Measurements from ENCODE around the gene CLEC18B.

- TF ChIP-seq, protein P1, sequence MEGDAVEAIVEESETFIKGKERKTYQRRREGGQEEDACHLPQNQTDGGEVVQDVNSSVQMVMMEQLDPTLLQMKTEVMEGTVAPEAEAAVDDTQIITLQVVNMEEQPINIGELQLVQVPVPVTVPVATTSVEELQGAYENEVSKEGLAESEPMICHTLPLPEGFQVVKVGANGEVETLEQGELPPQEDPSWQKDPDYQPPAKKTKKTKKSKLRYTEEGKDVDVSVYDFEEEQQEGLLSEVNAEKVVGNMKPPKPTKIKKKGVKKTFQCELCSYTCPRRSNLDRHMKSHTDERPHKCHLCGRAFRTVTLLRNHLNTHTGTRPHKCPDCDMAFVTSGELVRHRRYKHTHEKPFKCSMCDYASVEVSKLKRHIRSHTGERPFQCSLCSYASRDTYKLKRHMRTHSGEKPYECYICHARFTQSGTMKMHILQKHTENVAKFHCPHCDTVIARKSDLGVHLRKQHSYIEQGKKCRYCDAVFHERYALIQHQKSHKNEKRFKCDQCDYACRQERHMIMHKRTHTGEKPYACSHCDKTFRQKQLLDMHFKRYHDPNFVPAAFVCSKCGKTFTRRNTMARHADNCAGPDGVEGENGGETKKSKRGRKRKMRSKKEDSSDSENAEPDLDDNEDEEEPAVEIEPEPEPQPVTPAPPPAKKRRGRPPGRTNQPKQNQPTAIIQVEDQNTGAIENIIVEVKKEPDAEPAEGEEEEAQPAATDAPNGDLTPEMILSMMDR (IDR thresholded peaks at IDR 0.05; ENCODE audit: insufficient read depth, low read length, poor library complexity, severe bottlenecking): no peak
- no peak for TF ChIP-seq EZH2phosphoT487 (conservative IDR thresholded peaks at IDR 0.05; ENCODE audit: low read length)
These were observed 18.4 kb upstream of the CLEC18B start for GRCh38 chr16:74439685-74440084.
